CD14-positive monocyte (primary cell): ENCODE data around the gene CNOT6. TPM values are rescaled to one million over a fixed set of nuclear protein-coding genes. Genes with fewer than 3 reads are reported as not detected.

ENCODE experiments used
- DNase-seq, 3 donors: peaks; one replicate each; pipeline ENCODE4 v3.0.0-alpha.2; 2011 to 2022
- H2AFZ ChIP-seq: 2 replicates; pipeline ENCODE4 v1.6.0; 2012; ENCODE audit warnings: mild to moderate bottlenecking, low read depth, low read length, inconsistent platforms; ENCODE audit not compliant: insufficient read depth, poor library complexity, severe bottlenecking
- H3K27ac ChIP-seq, 2 donors: 1 replicate in 1 of 2; 2 replicates in 1 of 2; pipeline ENCODE4 v1.5.1; 2012 to 2013; ENCODE audit warnings: low read length in 2 of 2, control low read depth in 1 of 2, inconsistent platforms in 1 of 2, low read depth in 1 of 2, mild to moderate bottlenecking in 1 of 2
- H3K27me3 ChIP-seq, 2 donors: one replicate each; pipeline versions ENCODE4 v1.6.0 to v1.6.1; 2011 to 2013; ENCODE audit warnings: low read length in 2 of 2; ENCODE audit not compliant: control insufficient read depth in 2 of 2, insufficient read depth in 2 of 2
- H3K36me3 ChIP-seq, 2 donors: replicated peaks in 1 of 2; 1 replicate in 1 of 2; 2 replicates in 1 of 2; pipeline versions ENCODE4 v1.5.1 to v1.6.1; 2012 to 2013; ENCODE audit warnings: low read length in 2 of 2, control low read depth in 1 of 2, inconsistent platforms in 1 of 2, mild to moderate bottlenecking in 1 of 2; ENCODE audit not compliant: insufficient read depth in 2 of 2, control insufficient read depth in 1 of 2
- H3K4me1 ChIP-seq, 2 donors: 1 replicate in 1 of 2; 2 replicates in 1 of 2; pipeline versions ENCODE4 v1.5.1 to v1.6.1; 2012 to 2013; ENCODE audit warnings: low read length in 2 of 2, control low read depth in 1 of 2, inconsistent platforms in 1 of 2, mild to moderate bottlenecking in 1 of 2, moderate library complexity in 1 of 2; ENCODE audit not compliant: insufficient read depth in 2 of 2, control insufficient read depth in 1 of 2
- H3K4me2 ChIP-seq: replicated peaks from 2 replicates; pipeline ENCODE3; 2012; ENCODE audit warnings: low read length, moderate library complexity, mild to moderate bottlenecking; ENCODE audit not compliant: poor library complexity, severe bottlenecking; ENCODE audit errors: extremely low read depth
- H3K4me3 ChIP-seq, 3 experiments: fragments of 200-600 bp in 1 of 3; sonication (generic) in 1 of 3; replicated peaks in 1 of 3; 1 replicate in 2 of 3; 2 replicates in 1 of 3; pipeline ENCODE4 v1.5.1; 2011 to 2013; ENCODE audit warnings: low read length in 3 of 3, mild to moderate bottlenecking in 3 of 3, control low read depth in 2 of 3, low read depth in 2 of 3, inconsistent platforms in 1 of 3, moderate library complexity in 1 of 3
- H3K79me2 ChIP-seq: 2 replicates; pipeline ENCODE4 v1.6.0; 2012; ENCODE audit warnings: mild to moderate bottlenecking, control low read depth, inconsistent platforms, low read length, moderate library complexity; ENCODE audit not compliant: insufficient read depth
- H3K9ac ChIP-seq: 2 replicates; pipeline ENCODE4 v1.6.0; 2017; ENCODE audit warnings: low read length, mild to moderate bottlenecking; ENCODE audit not compliant: insufficient read depth, poor library complexity, severe bottlenecking
- H3K9me3 ChIP-seq, 2 donors: replicated peaks in 1 of 2; 1 replicate in 1 of 2; 2 replicates in 1 of 2; pipeline versions ENCODE4 v1.5.1 to v1.6.1; 2012 to 2013; ENCODE audit warnings: low read length in 2 of 2, control low read depth in 1 of 2; ENCODE audit not compliant: control insufficient read depth in 1 of 2, insufficient read depth in 1 of 2
- H4K20me1 ChIP-seq: 2 replicates; pipeline ENCODE4 v1.6.0; 2012; ENCODE audit warnings: mild to moderate bottlenecking, low read length, control low read depth, moderate library complexity; ENCODE audit not compliant: insufficient read depth
- H3K27ac Mint-ChIP-seq, 7 donors: one replicate each; pipeline ENCODE4 v1.8.0; 2020; ENCODE audit warnings: mild to moderate bottlenecking in 7 of 7, mixed read lengths in 7 of 7, moderate library complexity in 6 of 7, inconsistent platforms in 2 of 7
- H3K27me3 Mint-ChIP-seq, 3 donors: one replicate each; pipeline ENCODE4 v1.8.0; 2021 to 2022; ENCODE audit warnings: low read depth in 3 of 3, mild to moderate bottlenecking in 3 of 3, mixed read lengths in 3 of 3, moderate library complexity in 3 of 3, inconsistent platforms in 1 of 3
- H3K36me3 Mint-ChIP-seq, 2 donors: one replicate each; pipeline ENCODE4 v1.8.0; 2020; ENCODE audit warnings: mixed read lengths in 2 of 2, inconsistent platforms in 1 of 2, mild to moderate bottlenecking in 1 of 2
- H3K4me1 Mint-ChIP-seq: one replicate; pipeline ENCODE4 v1.8.0; 2020; ENCODE audit warnings: mild to moderate bottlenecking, mixed read lengths
- H3K4me3 Mint-ChIP-seq, 2 donors: one replicate each; pipeline ENCODE4 v1.8.0; 2020; ENCODE audit warnings: mild to moderate bottlenecking in 2 of 2, mixed read lengths in 2 of 2, moderate library complexity in 1 of 2
- H3K9me3 Mint-ChIP-seq, 7 donors: one replicate each; pipeline ENCODE4 v1.8.0; 2020 to 2022; ENCODE audit warnings: mixed read lengths in 7 of 7, mild to moderate bottlenecking in 6 of 7, moderate library complexity in 6 of 7, inconsistent platforms in 2 of 7
- CTCF ChIP-seq: fragments of 200-600 bp; IDR thresholded peaks from one replicate; pipeline ENCODE4 v1.8.0; 2022; ENCODE audit warnings: antibody characterized with exemption, mild to moderate bottlenecking
- WGBS: methylation state at CpG from one replicate; pipeline ENCODE4 v1.1.5; 2013; ENCODE audit warnings: missing lambda C conversion rate; ENCODE audit not compliant: insufficient coverage; 5-methylcytosine and 5-hydroxymethylcytosine counted together
- intact Hi-C, 2 donors: fragments of 100-400 bp; cut with micrococcal nuclease; formaldehyde crosslinking; loops; one replicate each; pipeline versions ENCODE4 v1.15.0 to v1.15.1; 2023
- polyA plus RNA-seq, 3 donors: library from polyadenylated mRNA; depleted of rRNA in 1 of 3; unstranded in 2 of 3; stranded (reverse) in 1 of 3; fragments of 300-500 nt in 2 of 3; fragments of >200 nt in 1 of 3; fragmentation: Illumina TruSeq in 2 of 3; gene quantifications; 1 replicate in 2 of 3; 2 replicates in 1 of 3; pipeline ENCODE4 v1.2.3, GENCODE V29; 2012 to 2021

The CNOT6 gene
- polyA plus RNA-seq, 3 donors = 4.8 to 9.5 (median 7.7) TPM

- Histone ChIP-seq H3K9ac (no peak overlapping the region), H3K27me3 (no peaks in the 10 kb centered on the region)
- no peak overlapping the region for H3K27ac Mint-ChIP-seq
Observed at GRCh38 chr5:180626661-180627385, 132.6 kb downstream of the CNOT6 start.

More at GRCh38 chr5:180626661-180627385, 132.6 kb downstream of the CNOT6 start:
- H3K36me3 Mint-ChIP-seq = no peaks in the 10 kb centered on the region
- Histone ChIP-seq H3K4me2 (no peak overlapping the region), H2AFZ (no peak overlapping the region), H3K9me3 (no peaks in the 10 kb centered on the region), H3K36me3 (no peaks in the 10 kb centered on the region), H3K4me1 (no peaks in the 10 kb centered on the region), H3K4me3 (no peak overlapping the region), H4K20me1 (no peaks in the 10 kb centered on the region), H3K27ac (no peak overlapping the region), H3K79me2 (no peaks in the 10 kb centered on the region)
- no peak for TF ChIP-seq CTCF
- intact Hi-C loops = no loop called here
- peaks cover 1 to 7% (median 2%) of the 10 kb centered on the region in 3 donors for H3K27me3 Mint-ChIP-seq
- WGBS = 93% methylated on average over 15 of the region's 15 CpGs
- peaks cover 0 to 3% (median 0%) of the 10 kb centered on the region in 7 donors for H3K9me3 Mint-ChIP-seq
- H3K4me1 Mint-ChIP-seq = no peaks in the 10 kb centered on the region
- no peak overlapping the region for H3K4me3 Mint-ChIP-seq
- no peak for DNase-seq
